A549 (cell line): ENCODE data around the gene TMEM163.

ENCODE experiments used
- EP300 ChIP-seq, 2 experiments: fragments of >200 bp; sonication (Bioruptor Twin); formaldehyde crosslinking; IDR thresholded peaks; 2 replicates in 1 of 2; 3 replicates in 1 of 2; pipeline ENCODE4 v1.6.1; 2016 to 2017
- HOXA7 ChIP-seq: fragments of 250-450 bp; sonication (Bioruptor Pico); IDR thresholded peaks from 2 replicates; pipeline ENCODE4 v1.5.0; 2020; ENCODE audit warnings: mild to moderate bottlenecking, moderate library complexity
- POLR2A ChIP-seq: IDR thresholded peaks from 2 replicates; pipeline ENCODE4 v1.6.1; 2012; ENCODE audit warnings: mild to moderate bottlenecking, low read length
- RCOR1 ChIP-seq: fragments of 150-350 bp; IDR thresholded peaks from 2 replicates; pipeline ENCODE4 v1.6.1; 2014; ENCODE audit warnings: antibody characterized with exemption, low read length, low read depth
- RFX5 ChIP-seq: fragments of 450-650 bp; IDR thresholded peaks from 2 replicates; pipeline ENCODE4 v1.7.1; 2014; ENCODE audit warnings: antibody characterized with exemption, mild to moderate bottlenecking, moderate library complexity
- TF ChIP-seq, protein P1 (sequence below): fragments of >200 bp; sonication (Bioruptor Twin); formaldehyde crosslinking; IDR thresholded peaks from 3 replicates; pipeline ENCODE4 v1.5.1; 2016
- TF ChIP-seq, protein P2 (sequence below): IDR thresholded peaks from 2 replicates; pipeline ENCODE4 v1.6.1; 2012; ENCODE audit warnings: low read depth, borderline replicate concordance
- TF ChIP-seq, protein P3 (sequence below): fragments of >200 bp; sonication (Bioruptor Twin); formaldehyde crosslinking; IDR thresholded peaks from 3 replicates; pipeline ENCODE4 v1.6.1; 2016
- TF ChIP-seq, protein P4 (sequence below): fragments of 250-450 bp; sonication (Bioruptor Pico); IDR thresholded peaks from 2 replicates; pipeline ENCODE4 v1.5.0; 2021; ENCODE audit warnings: mild to moderate bottlenecking, moderate library complexity, borderline replicate concordance

DNA sequence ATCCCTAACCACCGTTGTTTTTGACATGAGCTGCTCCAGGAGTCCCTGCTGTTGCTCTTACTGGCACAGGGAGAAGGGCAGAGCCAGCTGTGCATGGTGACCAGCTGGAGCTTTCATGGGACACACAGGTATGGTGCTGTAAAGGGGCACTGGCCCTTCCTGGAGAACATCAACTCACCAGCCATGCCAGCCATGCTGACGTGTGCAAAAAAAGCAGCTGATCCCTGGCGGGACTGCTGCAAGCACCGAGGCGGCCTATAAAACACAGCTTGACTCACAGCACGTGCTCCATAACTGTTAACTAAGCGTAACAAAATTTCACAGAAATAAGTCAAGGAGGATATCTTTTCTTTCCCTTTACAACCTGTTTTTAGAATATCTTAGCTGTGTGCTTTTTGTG, 165.1 kb downstream of the TMEM163 start:
- TF ChIP-seq HOXA7 = no peak
- TF ChIP-seq, protein P1, sequence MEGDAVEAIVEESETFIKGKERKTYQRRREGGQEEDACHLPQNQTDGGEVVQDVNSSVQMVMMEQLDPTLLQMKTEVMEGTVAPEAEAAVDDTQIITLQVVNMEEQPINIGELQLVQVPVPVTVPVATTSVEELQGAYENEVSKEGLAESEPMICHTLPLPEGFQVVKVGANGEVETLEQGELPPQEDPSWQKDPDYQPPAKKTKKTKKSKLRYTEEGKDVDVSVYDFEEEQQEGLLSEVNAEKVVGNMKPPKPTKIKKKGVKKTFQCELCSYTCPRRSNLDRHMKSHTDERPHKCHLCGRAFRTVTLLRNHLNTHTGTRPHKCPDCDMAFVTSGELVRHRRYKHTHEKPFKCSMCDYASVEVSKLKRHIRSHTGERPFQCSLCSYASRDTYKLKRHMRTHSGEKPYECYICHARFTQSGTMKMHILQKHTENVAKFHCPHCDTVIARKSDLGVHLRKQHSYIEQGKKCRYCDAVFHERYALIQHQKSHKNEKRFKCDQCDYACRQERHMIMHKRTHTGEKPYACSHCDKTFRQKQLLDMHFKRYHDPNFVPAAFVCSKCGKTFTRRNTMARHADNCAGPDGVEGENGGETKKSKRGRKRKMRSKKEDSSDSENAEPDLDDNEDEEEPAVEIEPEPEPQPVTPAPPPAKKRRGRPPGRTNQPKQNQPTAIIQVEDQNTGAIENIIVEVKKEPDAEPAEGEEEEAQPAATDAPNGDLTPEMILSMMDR = no peak
- TF ChIP-seq, protein P2, sequence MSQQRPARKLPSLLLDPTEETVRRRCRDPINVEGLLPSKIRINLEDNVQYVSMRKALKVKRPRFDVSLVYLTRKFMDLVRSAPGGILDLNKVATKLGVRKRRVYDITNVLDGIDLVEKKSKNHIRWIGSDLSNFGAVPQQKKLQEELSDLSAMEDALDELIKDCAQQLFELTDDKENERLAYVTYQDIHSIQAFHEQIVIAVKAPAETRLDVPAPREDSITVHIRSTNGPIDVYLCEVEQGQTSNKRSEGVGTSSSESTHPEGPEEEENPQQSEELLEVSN = no peak
- no peak for TF ChIP-seq EP300 (IDR thresholded peaks at IDR 0.05)
- TF ChIP-seq RCOR1 = no peak
- TF ChIP-seq, protein P3, sequence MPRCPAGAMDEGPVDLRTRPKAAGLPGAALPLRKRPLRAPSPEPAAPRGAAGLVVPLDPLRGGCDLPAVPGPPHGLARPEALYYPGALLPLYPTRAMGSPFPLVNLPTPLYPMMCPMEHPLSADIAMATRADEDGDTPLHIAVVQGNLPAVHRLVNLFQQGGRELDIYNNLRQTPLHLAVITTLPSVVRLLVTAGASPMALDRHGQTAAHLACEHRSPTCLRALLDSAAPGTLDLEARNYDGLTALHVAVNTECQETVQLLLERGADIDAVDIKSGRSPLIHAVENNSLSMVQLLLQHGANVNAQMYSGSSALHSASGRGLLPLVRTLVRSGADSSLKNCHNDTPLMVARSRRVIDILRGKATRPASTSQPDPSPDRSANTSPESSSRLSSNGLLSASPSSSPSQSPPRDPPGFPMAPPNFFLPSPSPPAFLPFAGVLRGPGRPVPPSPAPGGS = no peak
- TF ChIP-seq, protein P4, sequence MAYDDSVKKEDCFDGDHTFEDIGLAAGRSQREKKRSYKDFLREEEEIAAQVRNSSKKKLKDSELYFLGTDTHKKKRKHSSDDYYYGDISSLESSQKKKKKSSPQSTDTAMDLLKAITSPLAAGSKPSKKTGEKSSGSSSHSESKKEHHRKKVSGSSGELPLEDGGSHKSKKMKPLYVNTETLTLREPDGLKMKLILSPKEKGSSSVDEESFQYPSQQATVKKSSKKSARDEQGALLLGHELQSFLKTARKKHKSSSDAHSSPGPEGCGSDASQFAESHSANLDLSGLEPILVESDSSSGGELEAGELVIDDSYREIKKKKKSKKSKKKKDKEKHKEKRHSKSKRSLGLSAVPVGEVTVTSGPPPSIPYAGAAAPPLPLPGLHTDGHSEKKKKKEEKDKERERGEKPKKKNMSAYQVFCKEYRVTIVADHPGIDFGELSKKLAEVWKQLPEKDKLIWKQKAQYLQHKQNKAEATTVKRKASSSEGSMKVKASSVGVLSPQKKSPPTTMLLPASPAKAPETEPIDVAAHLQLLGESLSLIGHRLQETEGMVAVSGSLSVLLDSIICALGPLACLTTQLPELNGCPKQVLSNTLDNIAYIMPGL (CRISPR knock-in tag) = no peak
- no peak for TF ChIP-seq RFX5
- TF ChIP-seq POLR2A = no peak
